Upper lobe of right lung (tissue), 1 donor: ENCODE data around the gene SYNGR1. TPM values are rescaled to one million over a fixed set of nuclear protein-coding genes. Genes with fewer than 3 reads are reported as not detected.

Source experiments
- ATAC-seq: fragments of 200-7000 bp; cut with Tn5 transposase; one replicate; pipeline ENCODE4 v1.9.1; 2020; ENCODE audit warnings: mild to moderate bottlenecking, moderate library complexity
- DNase-seq: peaks from one replicate; pipeline ENCODE4 v3.0.0-alpha.2; 2020
- H3K27ac ChIP-seq: fragments of 200-600 bp; one replicate; pipeline ENCODE4 v1.8.0; 2022
- H3K27me3 ChIP-seq: fragments of 200-600 bp; one replicate; pipeline ENCODE4 v1.8.0; 2022; ENCODE audit warnings: mild to moderate bottlenecking
- H3K36me3 ChIP-seq: fragments of 200-600 bp; one replicate; pipeline ENCODE4 v1.8.0; 2022
- H3K4me1 ChIP-seq: fragments of 200-600 bp; one replicate; pipeline ENCODE4 v1.8.0; 2022
- H3K4me3 ChIP-seq: fragments of 200-600 bp; one replicate; pipeline ENCODE4 v1.8.0; 2022; ENCODE audit warnings: mild to moderate bottlenecking
- H3K9me3 ChIP-seq: fragments of 200-600 bp; one replicate; pipeline ENCODE4 v1.8.0; 2022
- intact Hi-C: fragments of 100-400 bp; cut with DNase I; formaldehyde crosslinking; loops from one replicate; pipeline ENCODE4 v1.11.0; 2022
- total RNA-seq: library from RNA; stranded (reverse); fragmentation: NEBNext Ultra II Directional; extraction: Animal tissue kit (Norgen Biotek cat#: 25700); gene quantifications from one replicate; pipeline ENCODE4 v1.2.1, GENCODE V29; 2021
- TF ChIP-seq, protein P1 (sequence below): fragments of 200-600 bp; IDR thresholded peaks from one replicate; pipeline ENCODE4 v1.8.0; 2022; ENCODE audit warnings: antibody characterized with exemption
- donor health status: DM: no; HTN: yes; CAD: no; lungs with severe emphysema.

SYNGR1 gene
- total RNA-seq, 1 donor from 2014 or later = 14.0 TPM

DNA sequence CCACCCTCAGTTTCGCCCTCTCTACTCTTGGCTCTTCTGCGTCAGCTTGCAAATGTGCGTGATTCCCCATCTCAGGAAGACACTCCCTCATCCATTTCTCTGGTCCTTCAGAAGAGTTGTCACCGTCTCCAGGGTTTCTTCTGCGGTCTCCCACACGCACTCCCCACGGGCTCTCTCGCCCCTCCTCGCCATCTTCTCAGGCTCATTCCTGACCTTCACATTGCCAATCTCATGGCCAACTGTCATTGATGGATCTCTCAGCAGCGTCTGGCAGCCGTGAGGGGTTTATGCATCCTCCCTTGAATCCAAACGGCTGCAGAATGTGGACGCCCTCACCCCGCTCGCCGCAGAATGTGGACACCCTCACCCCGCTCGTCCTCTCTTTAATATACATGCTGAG is 10.5 kb downstream of the SYNGR1 start:
- no peaks in the 10 kb centered on the region for H3K4me1 ChIP-seq
- H3K4me3 ChIP-seq = no peak overlapping the region
- intact Hi-C loops = no loop called here
- no peaks in the 10 kb centered on the region for H3K9me3 ChIP-seq
- no peak for ATAC-seq
- H3K36me3 ChIP-seq = no peaks in the 10 kb centered on the region
- no peak for DNase-seq
- TF ChIP-seq, protein P1, sequence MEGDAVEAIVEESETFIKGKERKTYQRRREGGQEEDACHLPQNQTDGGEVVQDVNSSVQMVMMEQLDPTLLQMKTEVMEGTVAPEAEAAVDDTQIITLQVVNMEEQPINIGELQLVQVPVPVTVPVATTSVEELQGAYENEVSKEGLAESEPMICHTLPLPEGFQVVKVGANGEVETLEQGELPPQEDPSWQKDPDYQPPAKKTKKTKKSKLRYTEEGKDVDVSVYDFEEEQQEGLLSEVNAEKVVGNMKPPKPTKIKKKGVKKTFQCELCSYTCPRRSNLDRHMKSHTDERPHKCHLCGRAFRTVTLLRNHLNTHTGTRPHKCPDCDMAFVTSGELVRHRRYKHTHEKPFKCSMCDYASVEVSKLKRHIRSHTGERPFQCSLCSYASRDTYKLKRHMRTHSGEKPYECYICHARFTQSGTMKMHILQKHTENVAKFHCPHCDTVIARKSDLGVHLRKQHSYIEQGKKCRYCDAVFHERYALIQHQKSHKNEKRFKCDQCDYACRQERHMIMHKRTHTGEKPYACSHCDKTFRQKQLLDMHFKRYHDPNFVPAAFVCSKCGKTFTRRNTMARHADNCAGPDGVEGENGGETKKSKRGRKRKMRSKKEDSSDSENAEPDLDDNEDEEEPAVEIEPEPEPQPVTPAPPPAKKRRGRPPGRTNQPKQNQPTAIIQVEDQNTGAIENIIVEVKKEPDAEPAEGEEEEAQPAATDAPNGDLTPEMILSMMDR = no peak
- no peak overlapping the region for H3K27ac ChIP-seq
- H3K27me3 ChIP-seq = no peaks in the 10 kb centered on the region

DNA sequence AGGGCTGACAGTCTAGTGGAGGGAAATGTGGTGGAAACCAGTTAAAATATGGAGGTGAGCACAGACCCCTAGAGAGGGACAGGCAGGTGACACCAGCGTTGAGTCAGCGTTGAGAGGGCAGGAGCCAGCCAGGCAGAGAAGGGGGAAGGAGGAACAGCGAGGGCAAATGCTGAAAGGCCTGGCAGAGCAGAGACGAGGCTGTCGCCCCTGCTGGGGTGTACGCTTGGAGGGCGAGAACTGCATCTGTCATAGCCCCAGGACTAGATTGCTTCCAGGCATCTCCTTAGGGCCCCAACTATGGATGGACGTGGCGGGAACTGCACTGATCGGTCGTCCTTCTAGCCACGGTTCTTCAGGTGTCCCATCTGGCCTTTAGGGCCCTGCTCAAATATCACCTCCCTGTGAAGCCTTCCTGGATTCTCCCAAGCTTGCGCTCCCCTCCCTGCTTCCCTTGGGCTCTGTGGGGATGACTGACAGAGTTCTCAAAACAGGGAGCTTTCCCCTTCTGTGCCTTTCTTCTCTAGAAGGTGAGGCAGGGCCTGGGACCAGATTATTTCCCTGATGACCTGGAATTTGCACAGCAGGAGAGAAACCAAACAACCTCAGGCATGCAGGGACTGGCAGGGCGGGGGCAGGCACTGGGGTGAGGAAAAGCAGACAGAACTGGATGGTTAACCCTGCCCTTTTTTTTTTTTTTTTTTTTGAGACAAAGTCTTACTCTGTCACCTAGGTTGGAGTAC is 11.1 kb downstream of the SYNGR1 start:
- TF ChIP-seq, protein P1 = no peak
- no peaks in the 10 kb centered on the region for H3K9me3 ChIP-seq
- no peaks in the 10 kb centered on the region for H3K4me1 ChIP-seq
- no peaks in the 10 kb centered on the region for H3K36me3 ChIP-seq
- no peak overlapping the region for H3K27ac ChIP-seq
- H3K27me3 ChIP-seq = no peaks in the 10 kb centered on the region
- H3K4me3 ChIP-seq = no peak overlapping the region
- intact Hi-C loops = no loop called here
- DNase-seq (no peak), ATAC-seq (no peak)

DNA sequence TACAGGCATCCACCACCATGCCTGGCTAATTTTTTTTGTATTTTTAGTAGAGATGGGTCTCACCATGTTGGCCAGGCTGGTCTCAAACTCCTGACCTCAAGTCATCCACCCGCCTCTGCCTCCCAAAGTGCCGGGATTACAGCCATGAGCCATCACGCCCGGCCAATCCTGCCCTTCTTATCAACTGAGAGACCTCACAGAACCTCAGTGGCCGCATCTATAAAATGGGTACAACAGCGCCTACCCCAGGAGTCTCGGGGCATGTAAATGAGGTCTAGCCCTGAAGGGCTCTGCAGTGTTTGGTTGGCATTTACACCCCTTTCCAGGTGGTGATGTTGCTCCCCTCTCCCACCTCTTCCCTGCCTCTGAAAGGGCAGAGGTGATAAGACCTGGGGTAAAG is 11.7 kb downstream of the SYNGR1 start:
- intact Hi-C loops = no loop called here
- H3K36me3 ChIP-seq = no peaks in the 10 kb centered on the region
- DNase-seq (no peak), ATAC-seq (no peak)
- H3K27me3 ChIP-seq = no peaks in the 10 kb centered on the region
- TF ChIP-seq, protein P1 = no peak
- no peaks in the 10 kb centered on the region for H3K4me1 ChIP-seq
- H3K9me3 ChIP-seq = no peaks in the 10 kb centered on the region
- no peak overlapping the region for H3K4me3 ChIP-seq
- no peak overlapping the region for H3K27ac ChIP-seq

DNA sequence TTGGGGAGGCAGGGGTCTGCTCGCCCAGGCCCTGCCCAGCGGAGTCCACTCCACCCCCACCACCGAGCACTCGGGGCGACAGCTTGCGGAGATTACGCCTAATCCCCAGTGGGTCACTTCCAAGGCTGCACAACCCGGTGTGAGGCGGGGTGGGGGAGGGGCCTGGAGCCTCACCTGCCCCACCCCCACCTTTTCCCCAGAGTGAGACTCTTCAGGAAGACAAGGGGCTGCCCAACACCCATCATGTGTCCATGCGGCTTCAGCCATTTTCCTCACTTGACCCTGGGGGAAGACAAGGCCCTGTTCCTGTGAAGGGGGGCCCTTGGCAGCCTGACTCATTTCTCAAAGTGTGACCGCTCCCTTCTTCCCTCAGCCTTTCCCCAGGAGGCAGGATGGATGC is 12.5 kb downstream of the SYNGR1 start:
- Histone ChIP-seq H3K36me3 (no peaks in the 10 kb centered on the region), H3K27ac (no peak overlapping the region), H3K4me3 (no peak overlapping the region), H3K9me3 (no peaks in the 10 kb centered on the region), H3K4me1 (no peaks in the 10 kb centered on the region), H3K27me3 (no peaks in the 10 kb centered on the region)
- ATAC-seq = no peak
- DNase-seq = no peak
- TF ChIP-seq, protein P1 = no peak
- intact Hi-C loops = no loop called here

DNA sequence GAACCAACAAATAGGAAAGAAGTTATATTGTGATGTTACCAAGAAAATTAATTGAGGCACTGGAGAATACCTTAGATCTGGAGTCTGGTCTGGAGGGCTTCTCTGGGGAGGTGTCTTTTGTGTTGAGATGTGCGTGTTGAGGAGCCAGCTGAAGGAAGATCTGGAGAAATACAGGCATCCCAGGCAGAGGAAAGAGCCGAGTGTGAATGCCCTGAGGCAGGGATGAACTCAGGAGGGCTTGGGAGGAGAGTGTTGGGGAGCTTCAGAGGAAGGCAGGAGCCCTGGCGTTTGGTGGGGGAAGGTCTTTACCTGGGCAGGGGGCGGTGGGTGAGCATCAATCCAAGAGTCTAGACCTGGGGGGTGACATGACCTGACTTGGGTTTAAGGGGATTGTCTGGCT is 13.1 kb downstream of the SYNGR1 start:
- no peak for DNase-seq
- H3K4me3 ChIP-seq = no peak overlapping the region
- H3K27me3 ChIP-seq = no peaks in the 10 kb centered on the region

More for the DNA sequence above, 13.1 kb downstream of the SYNGR1 start:
- no peak for ATAC-seq
- no peak overlapping the region for H3K27ac ChIP-seq
- H3K36me3 ChIP-seq = no peaks in the 10 kb centered on the region
- no peaks in the 10 kb centered on the region for H3K9me3 ChIP-seq
- TF ChIP-seq, protein P1 = no peak
- intact Hi-C loops = no loop called here
- no peaks in the 10 kb centered on the region for H3K4me1 ChIP-seq
